ENCODE results near the gene FYN. TPM values are rescaled to one million over a fixed set of nuclear protein-coding genes. Genes with fewer than 3 reads are reported as not detected.
"Not testable (repeated sequence)": the region's sequence is repeated elsewhere in the genome, so short reads cannot be mapped to it uniquely, and the experiment has no call there.

Gene FYN
- total RNA-seq, 2 donors from 2014 or later, result 13.7 to 103 TPM

GRCh38 chr6:111788379-111789276 is 84.6 kb downstream of the FYN start:
- TF ChIP-seq POLR2A (IDR thresholded peaks at IDR 0.05), result no peak
- no peak for TF ChIP-seq POLR2AphosphoS5 (IDR thresholded peaks at IDR 0.05)
- TF ChIP-seq CTCF (IDR thresholded peaks at IDR 0.05), result no peak
- Histone ChIP-seq H3K4me1 (replicated peaks) (no peaks in the 10 kb centered on the region), H3K9me3 (no peaks in the 10 kb centered on the region), H3K36me3 (no peaks in the 10 kb centered on the region), H3K27ac (no peak overlapping the region), H3K4me3 (no peak overlapping the region), H3K27me3 (replicated peaks; ENCODE audit: insufficient read depth) (no peaks in the 10 kb centered on the region)
- 64% methylated on average over 1 of the region's 1 CpG for WGBS
- intact Hi-C loops (cut with DNase I), result no loop called here
- no peak for DNase-seq (ENCODE audit: low spot score)

DNA sequence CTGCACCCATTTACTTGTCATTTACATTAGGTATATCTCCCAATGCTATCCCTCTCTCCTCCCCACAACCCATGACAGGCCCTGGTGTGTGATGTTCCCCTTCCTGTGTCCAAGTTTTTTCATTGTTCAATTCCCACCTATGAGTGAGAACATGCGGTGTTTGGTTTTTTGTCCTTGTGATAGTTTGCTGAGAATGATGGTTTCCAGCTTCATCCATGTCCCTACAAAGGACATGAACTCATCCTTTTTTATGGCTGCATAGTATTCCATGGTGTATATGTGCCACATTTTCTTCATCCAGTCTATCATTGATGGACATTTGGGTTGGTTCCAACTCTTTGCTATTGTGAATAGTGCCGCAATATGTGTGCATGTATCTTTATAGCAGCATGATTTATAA is 87.1 kb downstream of the FYN start:
- DNase-seq (ENCODE audit: low spot score); H3K27ac ChIP-seq; H3K4me1 ChIP-seq (replicated peaks); H3K27me3 ChIP-seq (replicated peaks; ENCODE audit: insufficient read depth); intact Hi-C loops (cut with DNase I); H3K9me3 ChIP-seq; H3K4me3 ChIP-seq; H3K36me3 ChIP-seq: not testable (repeated sequence)
- 97% methylated on average over 2 of the region's 2 CpGs for WGBS

- H3K4me3 ChIP-seq, result no peak overlapping the region
- DNase-seq (ENCODE audit: low spot score), result no peak
- H3K9me3 ChIP-seq, result no peaks in the 10 kb centered on the region
- no peaks in the 10 kb centered on the region for H3K27me3 ChIP-seq (replicated peaks; ENCODE audit: insufficient read depth)
- intact Hi-C loops (cut with DNase I), result no loop called here
- TF ChIP-seq CTCF (IDR thresholded peaks at IDR 0.05) (no peak), POLR2AphosphoS5 (IDR thresholded peaks at IDR 0.05) (no peak), POLR2A (IDR thresholded peaks at IDR 0.05) (no peak)
- H3K4me1 ChIP-seq (replicated peaks), result no peaks in the 10 kb centered on the region
- H3K36me3 ChIP-seq, result no peaks in the 10 kb centered on the region
- H3K27ac ChIP-seq, result no peak overlapping the region
- 36% methylated on average over 2 of the region's 2 CpGs for WGBS
These were observed 88.8 kb downstream of the FYN start for GRCh38 chr6:111784433-111784832.

DNA sequence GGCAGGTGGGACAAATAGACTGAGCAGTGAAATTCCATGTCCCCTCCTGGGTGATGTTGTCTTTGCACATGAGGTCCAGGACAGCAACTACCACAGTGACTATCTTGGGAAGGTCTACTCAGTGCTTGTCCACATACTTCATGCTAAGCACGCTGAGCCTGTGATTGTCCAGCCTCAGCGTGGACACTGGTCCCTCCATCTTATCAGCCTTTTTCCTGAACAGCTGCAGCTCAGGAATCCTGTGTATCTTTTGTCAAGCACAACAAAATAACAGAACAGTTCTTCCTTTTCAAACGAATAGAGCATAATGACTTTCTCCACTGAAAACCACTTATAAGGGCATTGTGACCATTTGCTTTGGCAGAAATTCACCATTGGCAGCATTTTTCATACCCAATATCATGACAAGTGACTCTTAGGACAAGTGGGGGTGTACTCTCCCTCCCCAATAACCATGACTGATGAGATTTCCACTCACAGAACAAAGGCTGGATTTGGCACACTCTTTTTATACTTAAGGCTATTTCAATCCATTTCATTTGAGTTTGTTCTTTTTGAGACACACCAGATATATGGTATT is 90.3 kb downstream of the FYN start:
- intact Hi-C loops (cut with DNase I), result no loop called here
- Histone ChIP-seq H3K4me3 (no peak overlapping the region), H3K27me3 (replicated peaks; ENCODE audit: insufficient read depth) (no peaks in the 10 kb centered on the region), H3K27ac (no peak overlapping the region), H3K9me3 (no peaks in the 10 kb centered on the region), H3K4me1 (replicated peaks) (no peaks in the 10 kb centered on the region), H3K36me3 (no peaks in the 10 kb centered on the region)
- 67% methylated on average over 3 of the region's 3 CpGs for WGBS
- DNase-seq (ENCODE audit: low spot score), result no peak
- TF ChIP-seq POLR2A (IDR thresholded peaks at IDR 0.05) (no peak), POLR2AphosphoS5 (IDR thresholded peaks at IDR 0.05) (no peak), CTCF (IDR thresholded peaks at IDR 0.05) (no peak)

GRCh38 chr6:111782192-111782809 is 91.0 kb downstream of the FYN start:
- TF ChIP-seq POLR2A (IDR thresholded peaks at IDR 0.05) (no peak), POLR2AphosphoS5 (IDR thresholded peaks at IDR 0.05) (no peak), CTCF (IDR thresholded peaks at IDR 0.05) (no peak)
- no peaks in the 10 kb centered on the region for H3K9me3 ChIP-seq
- H3K4me3 ChIP-seq, result no peak overlapping the region
- no peaks in the 10 kb centered on the region for H3K36me3 ChIP-seq
- H3K4me1 ChIP-seq (replicated peaks), result no peaks in the 10 kb centered on the region
- intact Hi-C loops (cut with DNase I), result no loop called here
- 93% methylated on average over 5 of the region's 5 CpGs for WGBS
- H3K27ac ChIP-seq, result no peak overlapping the region
- H3K27me3 ChIP-seq (replicated peaks; ENCODE audit: insufficient read depth), result no peaks in the 10 kb centered on the region
- DNase-seq (ENCODE audit: low spot score), result no peak
